Activated effector memory CD4-positive, alpha-beta T cell treated with Interleukin-2 at 50 U/mL for 16 hours (primary cell): Measurements from ENCODE around the gene QRFP.

Experiments used
- DNase-seq: peaks from one replicate; pipeline ENCODE4 v3.0.0-alpha.2; 2020

Gene QRFP

GRCh38 chr9:130888146-130888885 lies 8.3 kb downstream of the QRFP start:
- no peak for DNase-seq

GRCh38 chr9:130887494-130888144 lies 9.0 kb downstream of the QRFP start:
- no peak for DNase-seq

GRCh38 chr9:130886981-130887380 lies 9.6 kb downstream of the QRFP start:
- DNase-seq = no peak

GRCh38 chr9:130885484-130886375 lies 10.9 kb downstream of the QRFP start:
- no peak for DNase-seq

GRCh38 chr9:130884542-130885483 lies 11.8 kb downstream of the QRFP start:
- no peak for DNase-seq

GRCh38 chr9:130884111-130884531 lies 12.5 kb downstream of the QRFP start:
- DNase-seq = no peak

GRCh38 chr9:130883479-130883878 lies 13.1 kb downstream of the QRFP start:
- no peak for DNase-seq

GRCh38 chr9:130882696-130883225 lies 13.9 kb downstream of the QRFP start:
- no peak for DNase-seq

GRCh38 chr9:130881516-130881915 lies 15.1 kb downstream of the QRFP start:
- DNase-seq = no peak

- DNase-seq = no peak
Observed at GRCh38 chr9:130880599-130881220, 15.9 kb downstream of the QRFP start.

GRCh38 chr9:130879863-130880411 lies 16.7 kb downstream of the QRFP start:
- no peak for DNase-seq

GRCh38 chr9:130878295-130878694 lies 18.3 kb downstream of the QRFP start:
- no peak for DNase-seq

- no peak for DNase-seq
Observed at GRCh38 chr9:130877300-130877699, 19.3 kb downstream of the QRFP start.

- DNase-seq = no peak
Observed at GRCh38 chr9:130874783-130875182, 21.8 kb downstream of the QRFP start.

- DNase-seq = no peak
Observed at GRCh38 chr9:130873966-130874365, 22.6 kb downstream of the QRFP start.

GRCh38 chr9:130872912-130873503 lies 23.6 kb downstream of the QRFP start:
- DNase-seq = no peak

GRCh38 chr9:130872508-130872907 lies 24.1 kb downstream of the QRFP start:
- no peak for DNase-seq

GRCh38 chr9:130872093-130872492 lies 24.5 kb downstream of the QRFP start:
- DNase-seq = no peak

- no peak for DNase-seq
Observed at GRCh38 chr9:130871395-130872062, 25.1 kb downstream of the QRFP start.
